Activated CD8-positive, alpha-beta memory T cell treated with anti-CD3 and anti-CD28 coated beads for 48 hours (primary cell): Measurements from ENCODE around the gene OR10G7.
"Not testable (repeated sequence)": the region's sequence is repeated elsewhere in the genome, so short reads cannot be mapped to it uniquely, and the experiment has no call there.

ENCODE experiments used
- DNase-seq, 3 experiments: peaks; one replicate each; pipeline ENCODE4 v3.0.0-alpha.2; 2020; ENCODE audit warnings: low read depth in 2 of 3, low spot score in 2 of 3

OR10G7 gene

GRCh38 chr11:124043420-124043819, 2.3 kb upstream of the OR10G7 start:
- DNase-seq = no peak

DNA sequence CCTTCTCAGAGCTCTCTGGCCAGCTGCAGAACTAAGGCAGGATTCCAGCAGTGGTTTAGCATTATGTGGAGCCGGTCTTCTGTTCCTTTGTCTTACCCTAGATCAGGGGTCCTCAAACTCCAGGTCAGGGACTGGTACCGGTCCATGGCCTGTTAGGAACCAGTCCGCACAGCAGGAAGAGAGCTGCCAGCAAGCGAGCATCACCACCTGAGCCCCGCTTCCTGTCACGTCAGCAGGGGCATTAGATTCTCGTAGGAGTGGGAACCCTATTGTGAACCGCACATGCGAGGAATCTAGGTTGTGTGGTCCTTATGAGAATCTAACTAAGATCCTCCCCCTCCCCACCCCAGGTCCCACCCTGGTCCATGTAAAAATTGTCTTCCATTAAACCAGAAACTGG, 1.6 kb downstream of the OR10G7 start:
- DNase-seq = no peak

- DNase-seq = no peak
These were observed 4.5 kb downstream of the OR10G7 start for GRCh38 chr11:124036666-124037065.

- no peak for DNase-seq
These were observed 14.6 kb downstream of the OR10G7 start, which contains the start of gene OR10G8 for GRCh38 chr11:124026498-124026897. Gene OR10G8, plus strand, starts transcription at chr11:124026798. Its CDS starts 2,825 bp downstream, at chr11:124029623.

- not testable (repeated sequence) for DNase-seq
These were observed 25.3 kb downstream of the OR10G7 start for GRCh38 chr11:124015837-124016236.

DNA sequence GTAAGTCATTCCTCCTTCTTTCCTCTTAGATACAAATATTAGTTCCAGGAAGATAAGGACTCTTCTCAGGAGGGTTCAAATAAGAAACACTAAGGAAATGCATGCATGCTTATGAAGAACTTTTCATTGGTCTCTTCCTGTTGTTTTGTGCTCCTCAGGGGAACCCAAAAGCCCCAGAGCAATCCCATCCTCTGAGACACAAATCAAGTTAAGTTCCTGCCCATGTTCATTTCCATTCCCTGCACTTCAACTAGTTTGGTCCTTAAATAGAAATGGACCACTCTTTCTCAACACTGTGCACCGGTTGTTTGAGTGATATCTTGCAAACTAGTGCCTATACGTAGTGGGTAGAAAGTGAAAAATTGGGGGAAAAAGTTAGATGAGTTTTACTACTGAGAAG, 28.4 kb downstream of the OR10G7 start, which contains the start of gene OR10G4:
TSS of gene OR10G4 (plus strand) at position 301 of the 400 bp plus-strand sequence. CDS start 2,578 bp downstream, outside the sequence.
- DNase-seq = no peak

DNA sequence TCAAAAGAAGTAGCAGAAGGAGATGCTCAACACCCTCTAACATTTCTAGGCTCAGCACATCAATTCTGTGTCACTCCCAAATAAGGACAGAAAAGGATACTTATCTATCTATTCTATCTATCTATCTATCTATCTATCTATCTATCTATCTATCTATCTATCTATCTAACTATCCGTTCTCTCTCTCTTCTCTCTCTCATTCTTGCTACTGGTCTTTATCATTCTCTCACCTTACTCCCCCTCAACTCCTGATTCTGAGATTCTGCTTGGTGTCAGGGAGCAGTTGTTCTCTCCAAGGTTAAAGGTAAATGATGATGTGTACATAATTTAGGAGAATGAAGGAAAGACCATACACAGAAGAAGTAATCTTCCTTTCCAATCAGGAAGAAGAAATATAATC, 46.0 kb downstream of the OR10G7 start, which contains the start of gene OR10G6:
TSS of gene OR10G6 (minus strand) at position 43 of the 400 bp plus-strand sequence. CDS start at position 43, 0 bp downstream.
- no peak for DNase-seq
